Right cardiac atrium (tissue), 5 donors: ENCODE measurements around the gene FREM2. TPM values are rescaled to one million over a fixed set of nuclear protein-coding genes. Genes with fewer than 3 reads are reported as not detected.

Source experiments
- ATAC-seq, 2 donors: fragments of 200-7000 bp; cut with Tn5 transposase; one replicate each; pipeline versions ENCODE4 v1.8.0 to v1.9.1; 2020; ENCODE audit warnings: moderate library complexity in 2 of 2, mild to moderate bottlenecking in 1 of 2
- DNase-seq, 3 donors: peaks; one replicate each; pipeline ENCODE4 v3.0.0-alpha.2; 2020
- H3K27ac ChIP-seq: one replicate; pipeline ENCODE4 v1.5.1; 2013; ENCODE audit warnings: mild to moderate bottlenecking, low read length, control low read depth, moderate library complexity
- H3K27me3 ChIP-seq: one replicate; pipeline ENCODE4 v1.6.1; 2013; ENCODE audit not compliant: control insufficient read depth, insufficient read depth
- H3K4me1 ChIP-seq: one replicate; pipeline ENCODE4 v1.6.1; 2013; ENCODE audit warnings: low read length; ENCODE audit not compliant: control insufficient read depth, insufficient read depth
- H3K4me3 ChIP-seq: one replicate; pipeline ENCODE4 v1.5.1; 2013; ENCODE audit warnings: low read length, control low read depth
- H3K9me3 ChIP-seq: one replicate; pipeline ENCODE4 v1.6.1; 2013; ENCODE audit warnings: low read length; ENCODE audit not compliant: control insufficient read depth
- WGBS: extraction: QIAGEN DNeasy Blood & Tissue Kit; methylation state at CpG from one replicate; pipeline ENCODE4 v1.1.7; 2013; 5-methylcytosine and 5-hydroxymethylcytosine counted together
- intact Hi-C, 4 donors: fragments of 100-400 bp; cut with DNase I; formaldehyde crosslinking; loops; one replicate each; pipeline versions ENCODE4 v1.11.0 to v1.14.0; 2022 to 2023
- polyA plus RNA-seq: library from polyadenylated mRNA; stranded (reverse); fragments of 200-250 nt; gene quantifications from one replicate; pipeline ENCODE4 v1.2.3, GENCODE V29; 2013
- total RNA-seq, 4 donors: library from RNA; stranded (reverse); fragmentation: NEBNext Ultra II Directional; extraction: Animal tissue kit (Norgen Biotek cat#: 25700); gene quantifications; one replicate each; pipeline ENCODE4 v1.2.1, GENCODE V29; 2021
- donor health status: healthy with polysubstance abuse.
- donor health status: DM: no; HTN: yes; CAD: no.
- donor health status: DM: no; HTN: no; CAD: no.
- donor health status: DM: no; HTN: yes; CAD: no; lungs with severe emphysema.
- donor health status: DM: yes; HTN: yes; CAD: no.

The FREM2 gene
- total and polyA plus RNA-seq, 5 donors, result under 0.01 to 0.03 (median 0.03) TPM; not detected in 1

GRCh38 chr13:38662362-38662761 lies 24.5 kb upstream of the FREM2 start:
- no peaks in the 10 kb centered on the region for H3K4me1 ChIP-seq
- 33% methylated on average over 2 of the region's 2 CpGs for WGBS
- H3K27ac ChIP-seq, result no peak overlapping the region
- H3K4me3 ChIP-seq, result no peak overlapping the region
- intact Hi-C loops, result no loop called here
- ATAC-seq (peak in 1 of 2 donors; percentile 45), DNase-seq (no peak)
- no peaks in the 10 kb centered on the region for H3K27me3 ChIP-seq
- no peaks in the 10 kb centered on the region for H3K9me3 ChIP-seq

- no peaks in the 10 kb centered on the region for H3K4me1 ChIP-seq
- ATAC-seq (no peak), DNase-seq (no peak)
- no peak overlapping the region for H3K4me3 ChIP-seq
- intact Hi-C loops, result no loop called here
- H3K27ac ChIP-seq, result no peak overlapping the region
- no peaks in the 10 kb centered on the region for H3K27me3 ChIP-seq
- no peaks in the 10 kb centered on the region for H3K9me3 ChIP-seq
- WGBS, result 77% methylated on average over 2 of the region's 2 CpGs
Measured at GRCh38 chr13:38664906-38665305, 22.0 kb upstream of the FREM2 start.

- WGBS, result 78% methylated on average over 6 of the region's 6 CpGs
- intact Hi-C loops, result no loop called here
- Histone ChIP-seq H3K27me3 (no peaks in the 10 kb centered on the region), H3K4me1 (no peaks in the 10 kb centered on the region), H3K27ac (no peak overlapping the region), H3K9me3 (no peaks in the 10 kb centered on the region), H3K4me3 (no peak overlapping the region)
- no peak for DNase-seq
- ATAC-seq, result no peak
Measured at GRCh38 chr13:38667526-38668109, 19.3 kb upstream of the FREM2 start.

GRCh38 chr13:38669234-38669964 lies 17.5 kb upstream of the FREM2 start:
- DNase-seq (no peak), ATAC-seq (no peak)
- Histone ChIP-seq H3K4me3 (no peak overlapping the region), H3K9me3 (no peaks in the 10 kb centered on the region), H3K27ac (no peak overlapping the region), H3K4me1 (no peaks in the 10 kb centered on the region), H3K27me3 (no peaks in the 10 kb centered on the region)
- 68% methylated on average over 6 of the region's 6 CpGs for WGBS
- intact Hi-C loops, result no loop called here

GRCh38 chr13:38670627-38671026 lies 16.2 kb upstream of the FREM2 start:
- Histone ChIP-seq H3K27ac (no peak overlapping the region), H3K4me1 (no peaks in the 10 kb centered on the region), H3K27me3 (no peaks in the 10 kb centered on the region), H3K4me3 (no peak overlapping the region), H3K9me3 (no peaks in the 10 kb centered on the region)
- intact Hi-C loops, result no loop called here
- no peak for ATAC-seq
- 14% methylated on average over 2 of the region's 2 CpGs for WGBS
- no peak for DNase-seq

GRCh38 chr13:38671980-38672379 lies 14.9 kb upstream of the FREM2 start:
- no peak overlapping the region for H3K27ac ChIP-seq
- ATAC-seq (no peak), DNase-seq (no peak)
- intact Hi-C loops, result no loop called here
- no peaks in the 10 kb centered on the region for H3K9me3 ChIP-seq
- no peak overlapping the region for H3K4me3 ChIP-seq
- 88% methylated on average over 2 of the region's 2 CpGs for WGBS
- no peaks in the 10 kb centered on the region for H3K4me1 ChIP-seq
- H3K27me3 ChIP-seq, result no peaks in the 10 kb centered on the region

GRCh38 chr13:38674208-38674607 lies 12.7 kb upstream of the FREM2 start:
- no peaks in the 10 kb centered on the region for H3K9me3 ChIP-seq
- ATAC-seq (no peak), DNase-seq (no peak)
- no peaks in the 10 kb centered on the region for H3K27me3 ChIP-seq
- intact Hi-C loops, result no loop called here
- no peak overlapping the region for H3K4me3 ChIP-seq
- no peaks in the 10 kb centered on the region for H3K4me1 ChIP-seq
- no peak overlapping the region for H3K27ac ChIP-seq
- 74% methylated on average over 4 of the region's 4 CpGs for WGBS

GRCh38 chr13:38680912-38681311 lies 6.0 kb upstream of the FREM2 start:
- 85% methylated on average over 1 of the region's 1 CpG for WGBS
- Histone ChIP-seq H3K4me1 (no peaks in the 10 kb centered on the region), H3K4me3 (no peak overlapping the region), H3K27ac (no peak overlapping the region), H3K27me3 (peaks cover 3% of the 10 kb centered on the region), H3K9me3 (no peaks in the 10 kb centered on the region)
- ATAC-seq (no peak), DNase-seq (no peak)
- intact Hi-C loops, result no loop called here

GRCh38 chr13:38684714-38685113 lies 2.2 kb upstream of the FREM2 start:
- H3K27me3 ChIP-seq, result peaks cover 3% of the 10 kb centered on the region
- intact Hi-C loops, result loop anchor here in 2 of 4 donors (5.0 kb wide), 1 partner anchor 78 kb away; no protein-coding TSS in a partner anchor

GRCh38 chr13:38685431-38685830 lies 1.4 kb upstream of the FREM2 start:
- ATAC-seq, result no peak
- 58% methylated on average over 2 of the region's 2 CpGs for WGBS
- no peak overlapping the region for H3K4me3 ChIP-seq
- no peaks in the 10 kb centered on the region for H3K4me1 ChIP-seq
- no peak overlapping the region for H3K27ac ChIP-seq
- peaks cover 3% of the 10 kb centered on the region for H3K27me3 ChIP-seq
- H3K9me3 ChIP-seq, result no peaks in the 10 kb centered on the region
- DNase-seq, result no peak
- intact Hi-C loops, result loop anchor here in 2 of 4 donors (5.0 kb wide), 1 partner anchor 77 kb away; no protein-coding TSS in a partner anchor

More at GRCh38 chr13:38684714-38685113, 2.2 kb upstream of the FREM2 start:
- DNase-seq, result no peak
- Histone ChIP-seq H3K9me3 (no peaks in the 10 kb centered on the region), H3K4me1 (no peaks in the 10 kb centered on the region), H3K4me3 (no peak overlapping the region), H3K27ac (no peak overlapping the region)
- ATAC-seq, result no peak

GRCh38 chr13:38685974-38686576 lies 802 bp upstream of the FREM2 start:
- H3K27me3 ChIP-seq, result peaks cover 3% of the 10 kb centered on the region
- H3K4me3 ChIP-seq, result peak overlapping the region; percentile 43
- H3K4me1 ChIP-seq, result no peaks in the 10 kb centered on the region
- H3K9me3 ChIP-seq, result no peaks in the 10 kb centered on the region
- no peak for ATAC-seq
- intact Hi-C loops, result loop anchor here in 2 of 4 donors (5.0 kb wide), 1 partner anchor 76 kb away; no protein-coding TSS in a partner anchor
- H3K27ac ChIP-seq, result no peak overlapping the region
- DNase-seq, result no peak
- under 1% methylated on average over 14 of the region's 14 CpGs for WGBS
